Cardiac muscle cell (in vitro differentiated cells and primary cell): Measurements from ENCODE around the gene HDAC10. TPM values are rescaled to one million over a fixed set of nuclear protein-coding genes. Genes with fewer than 3 reads are reported as not detected.

ENCODE experiments used
- DNase-seq, 2 donors: peaks; one replicate each; pipeline versions ENCODE4 v3.0.0 to v3.0.0-alpha.2; 2010 to 2017; ENCODE audit warnings: low read depth in 1 of 2, low spot score in 1 of 2
- H3K27ac ChIP-seq: fragments of 200-600 bp; sonication (generic); 2 replicates; pipeline ENCODE4 v1.5.1; 2016
- H3K27me3 ChIP-seq: fragments of 200-600 bp; sonication (generic); 2 replicates; pipeline ENCODE4 v1.6.0; 2016; ENCODE audit warnings: control low read depth
- H3K36me3 ChIP-seq: fragments of 200-600 bp; sonication (generic); 2 replicates; pipeline ENCODE4 v1.5.1; 2016; ENCODE audit warnings: control low read depth
- H3K4me1 ChIP-seq: fragments of 200-600 bp; sonication (generic); 2 replicates; pipeline ENCODE4 v1.8.1; 2017; ENCODE audit warnings: low read depth, mild to moderate bottlenecking, mixed run types
- H3K4me3 ChIP-seq: fragments of 200-600 bp; sonication (generic); 2 replicates; pipeline ENCODE4 v1.5.1; 2016; ENCODE audit warnings: mild to moderate bottlenecking
- H3K9me3 ChIP-seq: fragments of 200-600 bp; sonication (generic); 2 replicates; pipeline ENCODE4 v1.5.1; 2017; ENCODE audit warnings: low read depth, mild to moderate bottlenecking, control low read depth
- polyA plus RNA-seq: library from polyadenylated mRNA; unstranded; fragments of >200 nt; fragmentation: Nextera tagmentation; extraction: Ambion mirVana; gene quantifications from 2 replicates; pipeline ENCODE4 v1.2.1, GENCODE V29; 2016
- total RNA-seq: library from RNA; depleted of rRNA; stranded (reverse); fragments of >200 nt; gene quantifications from 2 replicates; pipeline ENCODE4 v1.2.3, GENCODE V29; 2016
- TF ChIP-seq, protein P1 (sequence below): IDR thresholded peaks from 2 replicates; pipeline ENCODE4 v1.5.1; 2012; ENCODE audit warnings: low read depth, mild to moderate bottlenecking, low read length

HDAC10 gene
- total and polyA plus RNA-seq, 2 experiments from 2014 or later, result 19.8 to 57.3 TPM

DNA sequence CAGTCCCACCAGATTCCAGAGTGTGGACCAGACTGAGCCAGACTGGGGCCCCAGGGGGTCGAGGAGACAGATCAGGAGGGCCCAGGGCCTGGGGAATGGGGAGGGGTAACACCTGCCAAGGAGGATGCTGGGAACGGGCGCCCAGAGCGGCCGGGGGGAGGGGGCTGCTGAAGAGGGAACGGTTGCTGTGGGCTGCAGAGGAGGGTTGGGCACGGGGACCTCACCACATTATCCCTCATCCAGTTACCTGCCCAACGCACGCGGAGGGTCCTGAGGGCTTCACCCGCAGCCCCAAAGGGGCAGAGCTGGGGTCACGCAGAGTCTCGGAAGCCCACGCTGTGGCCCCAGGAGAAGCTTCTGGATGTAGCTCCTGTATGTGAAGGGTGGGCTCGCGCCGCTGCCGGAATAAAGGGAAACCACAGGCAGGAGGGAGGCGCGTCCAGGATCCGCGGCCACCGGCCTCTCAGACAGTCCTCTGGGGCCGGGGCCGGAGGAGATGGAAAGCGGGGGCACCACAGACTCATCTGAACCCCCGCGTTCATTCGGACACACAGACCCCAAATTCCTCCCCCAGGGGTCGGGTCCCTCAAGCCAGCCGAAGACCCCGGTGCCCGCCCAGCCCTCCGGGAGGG lies 51.1 kb downstream of the HDAC10 start:
- TF ChIP-seq, protein P1, sequence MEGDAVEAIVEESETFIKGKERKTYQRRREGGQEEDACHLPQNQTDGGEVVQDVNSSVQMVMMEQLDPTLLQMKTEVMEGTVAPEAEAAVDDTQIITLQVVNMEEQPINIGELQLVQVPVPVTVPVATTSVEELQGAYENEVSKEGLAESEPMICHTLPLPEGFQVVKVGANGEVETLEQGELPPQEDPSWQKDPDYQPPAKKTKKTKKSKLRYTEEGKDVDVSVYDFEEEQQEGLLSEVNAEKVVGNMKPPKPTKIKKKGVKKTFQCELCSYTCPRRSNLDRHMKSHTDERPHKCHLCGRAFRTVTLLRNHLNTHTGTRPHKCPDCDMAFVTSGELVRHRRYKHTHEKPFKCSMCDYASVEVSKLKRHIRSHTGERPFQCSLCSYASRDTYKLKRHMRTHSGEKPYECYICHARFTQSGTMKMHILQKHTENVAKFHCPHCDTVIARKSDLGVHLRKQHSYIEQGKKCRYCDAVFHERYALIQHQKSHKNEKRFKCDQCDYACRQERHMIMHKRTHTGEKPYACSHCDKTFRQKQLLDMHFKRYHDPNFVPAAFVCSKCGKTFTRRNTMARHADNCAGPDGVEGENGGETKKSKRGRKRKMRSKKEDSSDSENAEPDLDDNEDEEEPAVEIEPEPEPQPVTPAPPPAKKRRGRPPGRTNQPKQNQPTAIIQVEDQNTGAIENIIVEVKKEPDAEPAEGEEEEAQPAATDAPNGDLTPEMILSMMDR, result no peak
- no peaks in the 10 kb centered on the region for H3K27me3 ChIP-seq
- peak overlapping the region; percentile 58 for H3K27ac ChIP-seq
- peak overlapping the region; percentile 61 for H3K4me3 ChIP-seq
- DNase-seq, result peak in 1 of 2 donors; percentile 44
- H3K4me1 ChIP-seq, result peaks cover 10% of the 10 kb centered on the region
- no peaks in the 10 kb centered on the region for H3K9me3 ChIP-seq
- H3K36me3 ChIP-seq, result peaks cover 17% of the 10 kb centered on the region

DNA sequence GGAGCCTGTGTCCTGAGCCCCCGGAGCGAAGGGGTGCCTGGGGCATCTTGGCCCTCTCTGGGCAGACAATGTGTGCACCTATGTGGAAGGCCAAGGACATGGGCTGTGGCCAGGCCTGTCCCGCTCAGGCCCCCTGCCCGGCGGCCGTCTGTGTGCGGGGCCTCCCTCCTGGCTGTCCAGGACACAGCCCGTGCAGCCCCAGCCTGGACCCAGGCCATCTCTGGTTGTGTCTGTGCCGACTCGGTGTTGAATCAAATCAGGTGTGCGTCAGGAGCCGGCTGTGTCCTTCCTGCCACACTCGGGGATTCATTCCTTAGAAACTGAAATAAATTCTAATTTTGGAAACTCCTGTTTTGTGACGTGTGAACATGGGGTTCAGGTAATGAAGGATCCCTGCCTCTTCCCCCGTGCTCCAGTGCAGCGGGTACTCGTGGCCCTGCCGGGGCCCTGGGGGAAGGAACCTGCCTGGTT lies 51.8 kb downstream of the HDAC10 start:
- peaks cover 12% of the 10 kb centered on the region for H3K36me3 ChIP-seq
- no peaks in the 10 kb centered on the region for H3K9me3 ChIP-seq
- H3K4me3 ChIP-seq, result no peak overlapping the region
- H3K27ac ChIP-seq, result no peak overlapping the region
- H3K4me1 ChIP-seq, result peaks cover 10% of the 10 kb centered on the region
- DNase-seq, result no peak
- TF ChIP-seq, protein P1, result no peak
- H3K27me3 ChIP-seq, result no peaks in the 10 kb centered on the region

DNA sequence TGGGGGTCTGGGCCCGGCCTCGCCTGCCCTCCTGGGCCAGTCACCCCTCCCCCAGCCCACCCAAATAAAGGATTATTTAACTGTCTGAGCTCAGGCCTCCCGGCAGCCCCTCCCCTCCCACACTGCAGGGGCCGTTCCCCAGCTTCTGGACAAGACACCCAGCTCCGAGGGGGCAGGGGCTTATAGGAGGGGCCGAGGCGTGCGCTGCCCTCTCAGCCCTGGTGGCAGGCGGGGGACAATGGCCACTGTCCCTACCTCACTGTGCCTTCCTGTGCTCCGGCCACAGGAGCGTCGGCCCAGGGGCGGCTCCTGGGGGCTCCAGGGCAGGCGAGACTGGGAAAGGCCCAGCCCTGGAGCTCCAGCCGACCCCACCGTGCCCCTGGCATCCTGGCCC lies 52.4 kb downstream of the HDAC10 start:
- Histone ChIP-seq H3K27ac (no peak overlapping the region), H3K36me3 (peaks cover 11% of the 10 kb centered on the region), H3K4me1 (peaks cover 10% of the 10 kb centered on the region), H3K4me3 (no peak overlapping the region), H3K9me3 (no peaks in the 10 kb centered on the region), H3K27me3 (no peaks in the 10 kb centered on the region)
- TF ChIP-seq, protein P1, result no peak
- no peak for DNase-seq

DNA sequence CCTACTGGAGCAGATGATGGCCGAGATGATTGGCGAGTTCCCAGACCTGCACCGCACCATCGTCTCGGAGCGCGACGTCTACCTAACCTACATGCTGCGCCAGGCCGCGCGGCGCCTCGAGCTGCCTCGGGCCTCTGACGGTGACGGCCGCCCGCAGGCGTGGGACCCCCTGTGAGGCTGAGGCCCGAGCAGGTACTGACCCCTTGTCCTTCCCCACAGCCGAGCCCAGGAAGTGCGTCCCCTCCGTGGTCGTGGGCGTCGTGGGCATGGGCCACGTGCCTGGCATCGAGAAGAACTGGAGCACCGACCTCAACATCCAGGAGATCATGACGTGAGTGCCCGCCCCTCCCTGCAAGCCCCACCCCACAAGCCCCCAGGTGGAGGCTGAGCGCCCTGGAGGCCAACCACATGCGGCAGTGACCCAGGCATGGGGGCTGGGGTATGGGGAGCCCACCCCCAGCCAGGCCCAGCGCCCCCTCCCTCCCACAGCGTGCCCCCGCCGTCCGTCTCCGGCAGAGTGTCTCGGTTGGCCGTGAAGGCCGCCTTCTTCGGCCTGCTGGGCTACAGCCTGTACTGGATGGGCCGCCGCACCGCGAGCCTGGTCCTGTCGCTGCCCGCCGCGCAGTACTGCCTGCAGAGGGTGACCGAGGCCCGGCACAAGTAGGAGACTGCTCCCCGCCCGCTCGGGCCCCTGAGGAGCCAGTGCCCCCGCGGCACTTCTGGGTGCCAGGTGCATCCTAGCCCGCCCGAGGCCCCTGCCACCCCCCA lies 53.0 kb downstream of the HDAC10 start:
- no peaks in the 10 kb centered on the region for H3K27me3 ChIP-seq
- H3K4me3 ChIP-seq, result no peak overlapping the region
- H3K9me3 ChIP-seq, result no peaks in the 10 kb centered on the region
- H3K27ac ChIP-seq, result no peak overlapping the region
- TF ChIP-seq, protein P1, result no peak
- DNase-seq, result no peak
- H3K4me1 ChIP-seq, result peaks cover 10% of the 10 kb centered on the region
- peaks cover 7% of the 10 kb centered on the region for H3K36me3 ChIP-seq

DNA sequence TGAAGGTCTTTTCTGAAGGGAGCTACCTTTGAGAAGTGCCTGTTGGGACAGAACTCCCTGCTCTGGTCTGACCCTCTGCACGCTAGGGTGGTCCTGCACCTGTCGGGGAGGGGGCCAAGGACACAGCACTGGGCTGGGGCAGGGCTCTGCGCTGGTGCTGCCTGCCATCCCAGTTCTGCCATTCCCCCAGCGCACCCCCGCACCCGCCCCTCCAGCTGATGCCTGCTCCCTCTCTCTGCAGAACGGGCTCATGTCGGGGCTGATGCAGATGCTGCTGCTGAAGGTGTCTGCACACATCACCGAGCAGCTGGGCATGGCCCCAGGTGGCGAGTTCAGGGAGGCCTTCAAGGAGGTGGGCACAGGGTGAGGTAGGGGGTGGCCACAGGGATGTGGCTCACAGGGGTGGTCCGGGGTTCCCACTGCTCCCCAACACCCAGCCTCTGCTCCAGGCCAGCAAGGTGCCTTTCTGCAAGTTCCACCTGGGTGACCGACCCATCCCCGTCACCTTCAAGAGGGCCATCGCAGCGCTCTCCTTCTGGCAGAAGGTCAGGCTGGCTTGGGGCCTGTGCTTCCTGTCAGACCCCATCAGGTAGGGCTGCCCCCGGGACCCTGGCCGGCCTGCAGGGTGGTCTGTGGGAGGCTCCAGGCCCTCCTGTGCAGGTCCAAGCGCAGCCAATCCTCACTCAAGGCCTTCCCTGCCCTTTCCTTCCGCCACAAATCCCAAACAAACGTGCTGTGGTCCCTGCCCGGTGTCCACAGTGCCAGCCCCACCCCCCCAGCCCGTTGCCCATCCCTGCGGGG lies 53.9 kb downstream of the HDAC10 start:
- Histone ChIP-seq H3K9me3 (no peaks in the 10 kb centered on the region), H3K27me3 (no peaks in the 10 kb centered on the region), H3K36me3 (peaks cover 7% of the 10 kb centered on the region), H3K27ac (no peak overlapping the region), H3K4me1 (peaks cover 5% of the 10 kb centered on the region), H3K4me3 (no peak overlapping the region)
- TF ChIP-seq, protein P1, result no peak
- DNase-seq, result no peak
